ENCODE results near the gene TARP.

DNA sequence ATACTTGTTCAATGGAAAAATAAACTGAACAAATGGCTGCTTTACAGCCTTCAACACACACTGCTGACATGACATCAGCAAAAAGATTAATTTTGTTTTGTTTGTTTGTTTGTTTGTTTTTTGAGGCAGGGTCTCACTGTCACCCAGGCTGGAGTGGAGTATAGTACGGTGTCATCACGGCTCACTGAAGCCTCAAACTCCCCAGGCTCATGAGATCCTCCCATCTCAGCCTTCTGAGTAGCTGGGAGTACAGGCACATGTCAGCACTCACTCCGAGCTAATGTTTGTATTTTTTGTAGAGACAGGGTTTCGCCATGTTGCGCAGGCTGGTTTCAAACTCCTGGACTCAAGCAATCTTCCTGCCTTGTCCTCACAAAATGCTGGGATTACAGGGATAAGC, 10.9 kb downstream of the TARP start:
- no peak for TF ChIP-seq ZBTB7A (IDR thresholded peaks at IDR 0.05; ENCODE audit: low read depth)
- no peak for TF ChIP-seq RAD21 (IDR thresholded peaks at IDR 0.05; ENCODE audit: low read depth)
- TF ChIP-seq EP300 (IDR thresholded peaks at IDR 0.05; ENCODE audit: borderline replicate concordance): no peak
- TF ChIP-seq TEAD4 (IDR thresholded peaks at IDR 0.05): no peak
- TF ChIP-seq EGR1 (IDR thresholded peaks at IDR 0.05): no peak

Data from Ishikawa (cell line).